Small intestine (tissue), 7 donors: ENCODE measurements around the gene MYRF. TPM values are rescaled to one million over a fixed set of nuclear protein-coding genes. Genes with fewer than 3 reads are reported as not detected.
A peak's percentile ranks its signal among the peaks of the same experiment; 100 is the strongest.

Source experiments
- DNase-seq, 2 donors: peaks; one replicate each; pipeline versions ENCODE4 v3.0.0 to v3.0.0-alpha.2; 2013
- FAIRE-seq: peaks from 2 replicates; lab custom pipeline; 2012; peaks lifted over from hg19 to GRCh38; lab: Jason Lieb, UNC
- H3K27ac ChIP-seq, 3 donors: one replicate each; pipeline ENCODE4 v1.5.1; 2013; ENCODE audit warnings: low read length in 2 of 3, mild to moderate bottlenecking in 2 of 3, control low read depth in 1 of 3, inconsistent platforms in 1 of 3, low read depth in 1 of 3, moderate library complexity in 1 of 3
- H3K27me3 ChIP-seq, 3 donors: one replicate each; pipeline ENCODE4 v1.6.1; 2013; ENCODE audit warnings: low read length in 3 of 3, inconsistent platforms in 1 of 3; ENCODE audit not compliant: control insufficient read depth in 3 of 3, insufficient read depth in 3 of 3
- H3K36me3 ChIP-seq, 3 donors: one replicate each; pipeline ENCODE4 v1.6.1; 2013; ENCODE audit warnings: low read length in 3 of 3, inconsistent platforms in 1 of 3, low read depth in 1 of 3, mild to moderate bottlenecking in 1 of 3, moderate library complexity in 1 of 3; ENCODE audit not compliant: control insufficient read depth in 3 of 3, insufficient read depth in 2 of 3
- H3K4me1 ChIP-seq, 3 donors: one replicate each; pipeline ENCODE4 v1.6.1; 2013; ENCODE audit warnings: low read length in 2 of 3, inconsistent platforms in 1 of 3, low read depth in 1 of 3, mild to moderate bottlenecking in 1 of 3, moderate library complexity in 1 of 3; ENCODE audit not compliant: control insufficient read depth in 3 of 3, insufficient read depth in 2 of 3
- H3K4me3 ChIP-seq, 3 donors: one replicate each; pipeline ENCODE4 v1.5.1; 2013; ENCODE audit warnings: low read length in 3 of 3, control low read depth in 1 of 3, inconsistent platforms in 1 of 3, low read depth in 1 of 3, mild to moderate bottlenecking in 1 of 3, moderate library complexity in 1 of 3
- H3K9me3 ChIP-seq, 2 donors: one replicate each; pipeline ENCODE4 v1.6.1; 2013; ENCODE audit warnings: low read depth in 1 of 2, low read length in 1 of 2; ENCODE audit not compliant: control insufficient read depth in 2 of 2, insufficient read depth in 1 of 2
- WGBS, 3 donors: extraction: QIAGEN DNeasy Blood & Tissue Kit; methylation state at CpG; one replicate each; pipeline ENCODE4 v1.1.7; 2013; 5-methylcytosine and 5-hydroxymethylcytosine counted together
- polyA plus RNA-seq, 4 donors: library from polyadenylated mRNA; stranded (reverse) in 3 of 4; unstranded in 1 of 4; fragments of 200-250 nt in 3 of 4; fragments of 120-200 nt in 1 of 4; gene quantifications; one replicate each; pipeline versions ENCODE4 v1.2.1 to v1.2.3, GENCODE V29; 2013
- donor health status: healthy with polysubstance abuse.
- donor health status: control.
- donor health status: control.
- donor health status: Bipolar disorder and iron deficiency.
- donor health status: healthy.

The MYRF gene
- polyA plus RNA-seq, 4 donors = 19.9 to 48.1 (median 22.3) TPM

DNA sequence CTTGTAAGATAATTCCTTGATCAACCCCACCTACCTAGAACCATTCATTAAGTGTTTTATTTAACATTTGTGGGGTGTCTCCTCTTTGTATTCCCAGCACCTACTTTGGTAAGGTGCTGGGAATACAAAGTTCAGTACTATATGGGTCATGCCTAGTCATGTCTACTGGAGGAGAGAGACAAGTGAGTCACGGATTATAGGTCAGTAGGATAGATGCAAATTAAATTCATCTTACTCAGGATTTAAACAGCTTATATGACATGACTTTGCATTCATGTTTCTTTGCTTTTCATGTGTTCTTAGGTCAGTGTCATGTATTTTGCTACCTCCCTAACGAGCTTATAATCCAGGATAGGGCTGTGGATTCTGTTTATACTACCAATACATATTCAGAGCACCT lies 67.7 kb downstream of the MYRF start:
- WGBS, 3 donors = 35 to 71% (median 56%) methylated on average over 2 of the region's 2 CpGs
- peak in 1 of 2 donors; percentile 90 for DNase-seq
- H3K36me3 ChIP-seq = no peaks in the 10 kb centered on the region
- no peaks in the 10 kb centered on the region for H3K9me3 ChIP-seq
- peaks cover 0 to 16% (median 2%) of the 10 kb centered on the region in 3 donors for H3K4me1 ChIP-seq
- H3K27ac ChIP-seq = peak overlapping the region in 1 of 3 donors; percentile 69
- H3K27me3 ChIP-seq = peaks cover 0 to 35% (median 0%) of the 10 kb centered on the region in 3 donors
- FAIRE-seq = no peak
- no peak overlapping the region for H3K4me3 ChIP-seq

DNA sequence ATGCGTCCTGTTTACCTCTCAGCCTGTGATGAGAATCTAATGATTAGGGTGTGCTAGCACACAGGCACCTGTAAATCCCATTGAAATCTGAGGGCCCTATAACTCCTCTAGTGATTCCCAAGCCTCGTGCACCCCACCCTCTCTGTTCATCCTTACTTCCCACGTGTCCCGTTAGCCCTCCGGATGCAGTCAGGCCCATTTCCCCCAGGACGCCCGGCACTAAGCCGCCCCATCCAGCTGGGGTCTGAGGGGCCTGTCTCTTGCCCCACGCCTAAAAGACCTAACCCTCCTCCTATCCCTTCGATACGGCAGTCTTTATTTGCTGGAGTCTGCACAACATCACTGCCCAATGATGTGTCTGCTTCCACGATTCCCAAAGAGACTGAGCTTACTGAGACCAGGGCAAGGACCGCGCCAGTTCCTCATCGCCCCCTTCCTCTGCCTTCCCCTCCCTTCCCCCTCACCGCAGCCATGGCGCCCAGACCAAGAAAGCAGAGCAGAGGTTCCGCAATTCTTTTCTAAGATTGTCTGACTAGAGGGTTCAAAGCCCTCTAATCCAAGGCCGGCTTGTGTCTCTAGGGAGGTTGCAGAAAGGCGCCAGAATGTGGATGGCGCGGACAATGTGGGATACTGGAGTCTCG lies 74.6 kb downstream of the MYRF start:
- H3K27me3 ChIP-seq = peaks cover 0 to 62% (median 0%) of the 10 kb centered on the region in 3 donors
- no peaks in the 10 kb centered on the region for H3K9me3 ChIP-seq
- H3K36me3 ChIP-seq = peaks cover 0 to 4% (median 0%) of the 10 kb centered on the region in 3 donors
- peak overlapping the region; percentile 66 to 89 (median 72) for H3K27ac ChIP-seq
- peak overlapping the region; percentile 40 to 51 (median 44) for H3K4me3 ChIP-seq
- no peak for FAIRE-seq
- 21 to 43% (median 33%) methylated on average over 22 to 23 of the region's 23 CpGs for WGBS, 3 donors
- peaks cover 0 to 12% (median 8%) of the 10 kb centered on the region in 3 donors for H3K4me1 ChIP-seq
- DNase-seq = no peak

DNA sequence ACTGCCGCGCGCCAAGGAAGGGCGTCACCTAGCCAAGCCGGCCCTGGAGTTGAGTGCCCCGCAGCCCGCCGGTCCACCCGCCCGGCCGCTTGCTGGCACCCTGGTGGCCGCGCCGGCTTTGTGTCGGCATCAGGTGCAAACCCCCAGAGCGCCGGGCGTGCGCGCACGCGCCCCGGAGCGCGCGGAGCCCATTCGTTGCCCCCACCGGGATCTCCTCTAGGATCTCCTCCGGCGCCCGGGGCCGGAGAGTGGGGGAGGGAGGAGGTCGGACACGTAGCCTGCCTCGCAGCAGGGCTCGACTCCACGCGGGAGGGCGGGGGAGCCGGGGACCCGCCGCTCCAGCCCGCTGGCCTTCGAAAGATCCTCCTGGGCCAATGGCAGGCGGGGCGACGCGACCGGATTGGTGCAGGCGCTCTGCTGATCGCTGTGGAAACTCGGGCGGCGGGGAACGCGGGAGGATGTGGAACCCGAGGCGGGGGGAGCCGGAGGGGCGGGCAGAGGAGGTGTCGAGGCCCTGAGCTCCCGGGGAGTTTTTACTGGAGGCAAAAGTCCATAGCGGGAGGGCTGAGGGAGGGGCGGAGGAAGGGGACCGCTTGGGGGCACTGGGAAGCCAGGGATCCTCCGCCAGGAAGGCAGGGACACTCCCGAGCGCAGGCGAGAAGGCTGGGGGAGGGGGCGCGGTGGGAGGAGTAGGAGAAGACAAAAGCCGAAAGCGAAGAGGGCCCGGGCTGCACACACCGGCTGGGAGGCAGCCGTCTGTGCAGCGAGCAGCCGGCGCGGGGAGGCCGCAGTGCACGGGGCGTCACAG lies 75.3 kb downstream of the MYRF start, which contains the start of gene FADS2:
Gene FADS2, plus strand, starts transcription at position 730 of the 808 bp plus-strand sequence. CDS start 91 bp downstream, outside the sequence.
- Histone ChIP-seq H3K4me3 (peak within 1 kb of the TSS; percentile 40 to 51 (median 44)), H3K27ac (peak within 1 kb of the TSS; percentile 66 to 89 (median 72)), H3K9me3 (no peaks in the 10 kb centered on the region), H3K27me3 (peaks cover 0 to 67% (median 0%) of the 10 kb centered on the region in 3 donors), H3K4me1 (peaks cover 0 to 12% (median 8%) of the 10 kb centered on the region in 3 donors), H3K36me3 (peaks cover 0 to 4% (median 0%) of the 10 kb centered on the region in 3 donors)
- whole genome bisulfite sequencing, 3 donors = 0 to 1% (median 0%) methylated on average over 40 to 83 of the region's 83 CpGs
- peak; percentile 75 to 86 for DNase-seq
- no peak for FAIRE-seq

DNA sequence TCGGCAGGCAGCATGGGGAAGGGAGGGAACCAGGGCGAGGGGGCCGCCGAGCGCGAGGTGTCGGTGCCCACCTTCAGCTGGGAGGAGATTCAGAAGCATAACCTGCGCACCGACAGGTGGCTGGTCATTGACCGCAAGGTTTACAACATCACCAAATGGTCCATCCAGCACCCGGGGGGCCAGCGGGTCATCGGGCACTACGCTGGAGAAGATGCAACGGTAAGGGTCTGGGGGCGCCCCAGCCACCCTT lies 75.9 kb downstream of the MYRF start:
- H3K4me1 ChIP-seq = peaks cover 0 to 12% (median 8%) of the 10 kb centered on the region in 3 donors
- H3K36me3 ChIP-seq = peaks cover 0 to 4% (median 0%) of the 10 kb centered on the region in 3 donors
- no peak for DNase-seq
- peaks cover 0 to 71% (median 0%) of the 10 kb centered on the region in 3 donors for H3K27me3 ChIP-seq
- H3K4me3 ChIP-seq = peak overlapping the region; percentile 40 to 51 (median 44)
- no peaks in the 10 kb centered on the region for H3K9me3 ChIP-seq
- FAIRE-seq = no peak
- 0 to 2% (median 0%) methylated on average over 9 to 16 of the region's 16 CpGs for WGBS, 3 donors
- H3K27ac ChIP-seq = peak overlapping the region; percentile 61 to 89 (median 66)

DNA sequence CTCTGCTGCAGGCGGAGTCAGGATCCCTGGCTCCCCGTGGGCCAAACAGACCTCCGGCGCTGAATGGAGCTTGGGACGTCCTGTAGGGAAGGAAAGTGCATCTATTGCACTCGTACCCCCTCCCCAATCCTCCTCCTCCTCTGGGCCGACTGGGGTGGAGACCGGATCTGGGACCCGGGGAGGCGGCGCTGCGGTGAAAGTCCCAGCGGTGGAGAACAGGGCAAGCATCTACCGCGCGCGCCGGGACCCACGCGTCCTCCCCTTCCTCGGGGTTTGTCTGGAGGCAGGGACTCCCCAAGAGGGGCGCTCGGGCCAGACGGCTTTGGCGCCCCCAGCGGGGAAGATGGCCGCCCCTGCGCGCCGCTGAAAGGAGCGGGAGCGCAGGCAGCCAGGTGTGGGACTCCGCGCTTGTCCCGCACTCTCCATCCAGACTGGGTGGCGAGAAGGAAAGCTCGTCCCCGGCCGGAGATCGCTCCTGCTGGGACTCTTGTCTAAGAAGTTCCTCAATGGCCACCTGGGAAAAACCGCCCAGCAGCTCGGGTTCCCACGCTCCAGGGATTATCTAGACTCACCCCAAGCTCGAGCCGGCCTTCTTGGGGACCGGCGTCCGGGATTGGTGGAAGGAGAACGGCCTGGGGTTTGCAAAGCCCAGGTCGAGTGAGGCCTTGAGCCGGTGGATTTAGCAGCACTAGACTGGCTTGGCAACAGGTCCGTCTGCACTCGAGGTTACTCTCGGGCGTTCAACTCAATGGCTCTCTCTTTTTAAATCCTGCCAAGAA lies 76.4 kb downstream of the MYRF start:
- peak; percentile 34 to 36 for DNase-seq
- H3K4me1 ChIP-seq = peaks cover 0 to 12% (median 8%) of the 10 kb centered on the region in 3 donors
- FAIRE-seq = no peak
- H3K36me3 ChIP-seq = peaks cover 0 to 6% (median 0%) of the 10 kb centered on the region in 3 donors
- H3K9me3 ChIP-seq = no peaks in the 10 kb centered on the region
- H3K4me3 ChIP-seq = peak overlapping the region; percentile 40 to 51 (median 44)
- WGBS, 3 donors = 1 to 2% (median 1%) methylated on average over 43 to 55 of the region's 55 CpGs
- H3K27ac ChIP-seq = peak overlapping the region; percentile 45 to 89 (median 66)
- peaks cover 0 to 74% (median 0%) of the 10 kb centered on the region in 3 donors for H3K27me3 ChIP-seq

DNA sequence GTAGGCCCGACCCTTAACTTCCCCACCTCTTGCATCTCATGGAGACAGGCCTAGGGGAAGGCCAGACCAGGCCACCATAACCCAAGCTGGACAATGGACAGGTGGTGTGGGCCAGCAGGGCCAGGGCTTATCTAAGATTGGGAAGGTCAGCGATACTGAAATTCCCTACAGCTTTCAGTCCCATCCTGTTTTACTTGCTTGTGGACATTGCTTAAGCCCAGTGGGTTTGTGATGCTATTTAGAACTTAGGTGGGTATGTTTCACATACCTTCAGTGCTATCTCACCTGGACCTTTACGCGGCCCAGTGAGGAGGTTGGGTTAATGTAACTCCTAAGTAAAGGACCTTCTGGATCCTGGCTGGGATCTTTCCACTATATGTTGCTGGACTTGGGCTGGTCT lies 77.4 kb downstream of the MYRF start:
- 53 to 74% (median 73%) methylated on average over 4 of the region's 4 CpGs for WGBS, 3 donors
- no peak for FAIRE-seq
- no peak for DNase-seq
- peaks cover 6 to 16% (median 15%) of the 10 kb centered on the region in 3 donors for H3K4me1 ChIP-seq
- H3K27ac ChIP-seq = peak overlapping the region in 1 of 3 donors; percentile 89
- H3K4me3 ChIP-seq = peak overlapping the region in 1 of 3 donors; percentile 51
- peaks cover 0 to 71% (median 0%) of the 10 kb centered on the region in 3 donors for H3K27me3 ChIP-seq
- H3K9me3 ChIP-seq = no peaks in the 10 kb centered on the region
- H3K36me3 ChIP-seq = peaks cover 0 to 6% (median 0%) of the 10 kb centered on the region in 3 donors

DNA sequence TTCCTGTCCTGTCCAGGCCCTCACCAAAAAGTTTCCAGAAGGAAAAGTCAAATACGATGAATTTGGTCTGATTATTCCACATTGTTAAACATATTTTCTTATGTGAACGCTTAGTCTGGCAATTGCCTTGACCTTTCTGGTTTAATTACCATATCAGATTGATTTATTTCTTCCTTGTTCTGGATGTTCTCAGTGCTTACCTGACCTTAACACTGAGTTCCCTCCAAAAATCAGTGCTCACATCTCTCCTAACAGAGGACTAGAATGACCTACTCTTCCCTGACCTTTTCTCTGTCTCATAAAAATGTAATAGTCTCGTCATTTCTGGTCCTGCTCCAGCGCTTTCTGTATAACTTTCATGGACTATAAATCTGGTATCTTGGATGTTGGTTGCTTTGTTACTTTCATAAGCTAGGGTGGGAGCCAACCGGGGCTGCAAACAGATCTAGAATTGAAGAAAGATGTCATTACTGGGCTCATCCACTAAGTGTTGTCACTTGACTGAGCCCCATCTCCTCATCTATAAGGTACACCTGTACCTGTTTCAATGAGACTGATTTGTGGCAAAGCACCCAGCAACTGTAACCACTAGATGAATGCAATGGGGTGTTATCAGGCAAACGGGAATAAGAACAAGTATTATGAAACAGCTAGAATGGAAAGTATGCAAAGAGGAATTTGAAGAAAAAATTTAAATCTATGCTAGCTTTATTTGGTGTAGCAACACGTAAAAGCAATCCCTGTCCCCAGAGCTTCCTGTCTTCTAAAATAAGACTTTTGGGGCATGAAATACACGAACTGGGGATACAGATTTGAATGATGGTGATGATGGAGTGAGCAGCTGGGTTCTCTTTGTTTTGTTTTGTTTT lies 78.0 kb downstream of the MYRF start:
- WGBS, 3 donors = 35 to 40% (median 38%) methylated on average over 8 of the region's 8 CpGs
- peaks cover 0 to 71% (median 0%) of the 10 kb centered on the region in 3 donors for H3K27me3 ChIP-seq
- no peak overlapping the region for H3K4me3 ChIP-seq
- no peaks in the 10 kb centered on the region for H3K9me3 ChIP-seq
- FAIRE-seq (no peak), DNase-seq (no peak)
- peaks cover 6 to 19% (median 16%) of the 10 kb centered on the region in 3 donors for H3K4me1 ChIP-seq
- peak overlapping the region in 1 of 3 donors; percentile 89 for H3K27ac ChIP-seq
- peaks cover 0 to 6% (median 0%) of the 10 kb centered on the region in 3 donors for H3K36me3 ChIP-seq
